Neutrophil (primary cell): Measurements from ENCODE around the gene GRXCR2.

Source experiments
- H3K27ac ChIP-seq: fragments of 200-600 bp; sonication (generic); 2 replicates; pipeline ENCODE4 v1.5.1; 2016; ENCODE audit warnings: mild to moderate bottlenecking, moderate library complexity
- H3K27me3 ChIP-seq: fragments of 200-600 bp; sonication (generic); 2 replicates; pipeline ENCODE4 v1.6.0; 2016; ENCODE audit warnings: mild to moderate bottlenecking
- H3K36me3 ChIP-seq: fragments of 200-600 bp; sonication (generic); 2 replicates; pipeline ENCODE4 v1.5.1; 2017
- H3K4me1 ChIP-seq, 2 experiments: fragments of 200-600 bp in 1 of 2; sonication (generic) in 1 of 2; 1 replicate in 1 of 2; 2 replicates in 1 of 2; pipeline versions ENCODE4 v1.5.1 to v1.6.1; 2013 to 2016; ENCODE audit warnings: low read depth in 1 of 2, low read length in 1 of 2, mild to moderate bottlenecking in 1 of 2, moderate library complexity in 1 of 2; ENCODE audit not compliant: control insufficient read depth in 1 of 2, insufficient read depth in 1 of 2
- H3K4me3 ChIP-seq, 2 experiments: fragments of 200-600 bp in 1 of 2; sonication (generic) in 1 of 2; 1 replicate in 1 of 2; 2 replicates in 1 of 2; pipeline ENCODE4 v1.5.1; 2013 to 2016; ENCODE audit warnings: low read depth in 1 of 2, low read length in 1 of 2, mild to moderate bottlenecking in 1 of 2, moderate library complexity in 1 of 2
- H3K9me3 ChIP-seq: fragments of 200-600 bp; sonication (generic); 2 replicates; pipeline ENCODE4 v1.5.1; 2016
- TF ChIP-seq, protein P1 (sequence below): fragments of 200-600 bp; sonication (generic); IDR thresholded peaks from 2 replicates; pipeline ENCODE4 v1.5.1; 2016; ENCODE audit warnings: antibody characterized with exemption

The GRXCR2 gene

DNA sequence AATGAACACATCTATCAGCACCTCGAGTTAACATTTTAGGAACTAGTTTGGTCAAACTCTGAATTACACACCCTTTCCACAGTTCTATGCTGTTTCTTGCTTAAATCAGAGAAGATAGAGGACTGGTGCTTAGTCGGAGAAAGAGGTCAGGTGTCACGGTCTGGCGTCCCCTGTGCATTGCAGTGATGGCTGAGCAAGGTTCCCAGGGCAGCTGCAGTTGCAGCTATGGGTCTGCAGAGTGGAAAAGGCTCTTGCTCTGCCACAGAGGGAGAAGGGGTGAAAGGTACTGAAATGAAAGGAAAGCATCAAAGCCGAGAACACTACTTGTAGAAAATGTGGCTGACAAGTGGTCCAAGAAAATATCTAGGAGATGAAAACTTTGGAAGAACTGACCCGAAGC lies 38.4 kb upstream of the GRXCR2 start:
- Histone ChIP-seq H3K36me3 (no peaks in the 10 kb centered on the region), H3K4me1 (no peaks in the 10 kb centered on the region), H3K27me3 (peaks cover 10% of the 10 kb centered on the region), H3K27ac (no peak overlapping the region), H3K9me3 (no peaks in the 10 kb centered on the region), H3K4me3 (no peak overlapping the region)
- TF ChIP-seq, protein P1, sequence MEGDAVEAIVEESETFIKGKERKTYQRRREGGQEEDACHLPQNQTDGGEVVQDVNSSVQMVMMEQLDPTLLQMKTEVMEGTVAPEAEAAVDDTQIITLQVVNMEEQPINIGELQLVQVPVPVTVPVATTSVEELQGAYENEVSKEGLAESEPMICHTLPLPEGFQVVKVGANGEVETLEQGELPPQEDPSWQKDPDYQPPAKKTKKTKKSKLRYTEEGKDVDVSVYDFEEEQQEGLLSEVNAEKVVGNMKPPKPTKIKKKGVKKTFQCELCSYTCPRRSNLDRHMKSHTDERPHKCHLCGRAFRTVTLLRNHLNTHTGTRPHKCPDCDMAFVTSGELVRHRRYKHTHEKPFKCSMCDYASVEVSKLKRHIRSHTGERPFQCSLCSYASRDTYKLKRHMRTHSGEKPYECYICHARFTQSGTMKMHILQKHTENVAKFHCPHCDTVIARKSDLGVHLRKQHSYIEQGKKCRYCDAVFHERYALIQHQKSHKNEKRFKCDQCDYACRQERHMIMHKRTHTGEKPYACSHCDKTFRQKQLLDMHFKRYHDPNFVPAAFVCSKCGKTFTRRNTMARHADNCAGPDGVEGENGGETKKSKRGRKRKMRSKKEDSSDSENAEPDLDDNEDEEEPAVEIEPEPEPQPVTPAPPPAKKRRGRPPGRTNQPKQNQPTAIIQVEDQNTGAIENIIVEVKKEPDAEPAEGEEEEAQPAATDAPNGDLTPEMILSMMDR: no peak

DNA sequence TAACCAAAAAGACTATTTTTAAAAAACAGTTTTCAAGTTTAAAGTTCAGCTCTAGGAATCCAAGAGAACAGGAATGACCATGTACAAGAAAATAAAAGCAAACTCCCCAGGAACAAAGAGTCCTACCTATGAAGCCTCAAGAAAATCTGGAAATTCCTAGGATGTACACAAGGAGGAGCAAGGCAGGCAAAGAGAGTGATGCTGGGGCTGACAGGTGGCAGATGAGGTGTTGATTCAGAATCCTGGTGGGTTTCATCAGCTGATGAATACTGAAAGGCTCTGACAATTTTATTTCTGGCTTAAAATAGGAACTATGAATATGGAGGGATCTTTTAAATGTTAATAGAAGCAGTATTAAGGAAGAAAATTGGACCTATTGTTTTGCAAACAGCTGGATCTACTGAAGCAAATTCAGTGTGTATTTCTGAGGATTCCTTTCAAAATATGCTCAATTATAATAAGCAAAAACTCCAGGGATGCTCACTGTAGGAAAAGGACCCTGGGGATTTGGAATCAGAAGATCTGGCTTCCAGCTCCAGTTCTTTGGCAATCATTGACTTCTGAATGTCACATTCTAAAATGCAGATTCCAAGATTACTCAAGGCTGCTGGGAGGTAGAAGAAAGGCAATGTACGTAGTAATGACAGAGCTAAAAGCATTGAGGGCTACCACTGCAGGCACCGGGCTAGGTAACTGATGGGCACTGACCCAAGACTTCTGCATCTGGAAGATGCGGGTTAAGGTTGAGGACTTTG lies 35.6 kb upstream of the GRXCR2 start:
- TF ChIP-seq, protein P1: no peak
- no peak overlapping the region for H3K27ac ChIP-seq
- no peaks in the 10 kb centered on the region for H3K9me3 ChIP-seq
- H3K4me1 ChIP-seq: no peaks in the 10 kb centered on the region
- H3K27me3 ChIP-seq: peaks cover 10% of the 10 kb centered on the region
- H3K36me3 ChIP-seq: no peaks in the 10 kb centered on the region
- no peak overlapping the region for H3K4me3 ChIP-seq

DNA sequence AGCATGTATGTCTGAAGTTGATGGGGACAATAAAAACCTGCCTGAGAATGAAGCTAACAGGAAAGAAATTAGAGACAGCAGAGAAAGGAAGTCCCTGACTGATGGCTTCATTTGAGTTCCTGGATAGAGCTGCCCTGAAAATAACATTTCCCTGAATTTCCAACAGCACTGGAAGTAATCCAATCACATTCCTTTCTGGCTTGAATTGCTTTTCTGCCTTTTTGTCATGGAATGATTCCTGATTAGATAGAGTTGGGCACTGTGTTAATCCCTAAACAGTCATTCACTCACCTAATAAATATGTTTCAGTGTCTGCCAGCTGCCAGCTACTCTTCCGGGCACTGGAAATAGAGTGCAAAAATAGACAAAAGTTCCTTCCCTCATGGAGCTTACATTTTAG lies 33.6 kb upstream of the GRXCR2 start:
- Histone ChIP-seq H3K9me3 (no peaks in the 10 kb centered on the region), H3K4me3 (no peak overlapping the region), H3K27ac (no peak overlapping the region), H3K36me3 (no peaks in the 10 kb centered on the region), H3K4me1 (no peaks in the 10 kb centered on the region), H3K27me3 (peaks cover 10% of the 10 kb centered on the region)
- TF ChIP-seq, protein P1: no peak

DNA sequence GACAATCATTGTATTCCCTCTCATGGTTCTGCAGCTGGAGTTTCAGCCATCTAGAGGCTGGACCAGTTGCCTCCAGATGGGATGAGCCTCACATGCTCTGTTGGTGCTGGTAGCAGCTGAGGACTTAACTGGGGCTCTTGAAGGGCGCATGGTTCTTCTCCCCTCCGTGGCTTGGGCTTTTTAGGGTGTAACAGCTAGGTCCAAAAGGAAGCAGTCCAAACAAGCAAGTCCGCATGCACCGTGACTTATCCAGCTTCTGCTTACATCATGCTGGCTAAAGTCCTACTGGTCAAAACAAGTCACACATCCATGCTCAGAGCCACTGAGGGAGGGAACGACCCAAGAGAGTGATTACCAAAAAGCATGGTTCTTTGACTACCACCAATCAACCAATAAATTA lies 31.9 kb upstream of the GRXCR2 start:
- no peaks in the 10 kb centered on the region for H3K36me3 ChIP-seq

DNA sequence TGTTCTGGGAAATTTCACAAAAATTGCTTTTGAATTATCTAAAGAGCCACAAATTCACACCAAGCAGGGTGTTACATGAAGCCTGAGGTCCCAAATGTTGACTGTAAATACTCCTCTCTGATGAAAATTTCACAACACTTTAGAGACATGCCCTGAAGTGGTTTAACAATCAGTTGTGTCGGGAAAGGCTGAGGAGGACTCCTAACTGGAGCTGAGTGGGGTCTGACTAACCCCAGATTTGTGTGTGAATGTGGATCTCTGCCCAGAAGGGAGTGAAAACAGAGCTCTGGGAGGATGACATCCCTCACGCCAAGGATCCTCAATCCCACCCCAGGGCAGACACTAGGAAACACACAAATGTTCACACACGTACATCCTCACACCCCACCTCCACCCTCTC lies 31.1 kb upstream of the GRXCR2 start:
- Histone ChIP-seq H3K27me3 (peaks cover 6% of the 10 kb centered on the region), H3K27ac (no peak overlapping the region), H3K4me1 (no peaks in the 10 kb centered on the region), H3K9me3 (no peaks in the 10 kb centered on the region), H3K36me3 (no peaks in the 10 kb centered on the region), H3K4me3 (no peak overlapping the region)
- TF ChIP-seq, protein P1: no peak

More for the DNA sequence above, 31.9 kb upstream of the GRXCR2 start:
- Histone ChIP-seq H3K27ac (no peak overlapping the region), H3K9me3 (no peaks in the 10 kb centered on the region), H3K4me3 (no peak overlapping the region), H3K4me1 (no peaks in the 10 kb centered on the region), H3K27me3 (peaks cover 10% of the 10 kb centered on the region)
- TF ChIP-seq, protein P1: no peak
